Measurements from ENCODE around the gene ELANE. TPM values are rescaled to one million over a fixed set of nuclear protein-coding genes. Genes with fewer than 3 reads are reported as not detected.

The ELANE gene
- not detected in 2 replicates for total RNA-seq (2014; rRNA removed; shearing (Covaris generic))

- DNase-seq (ENCODE audit: low read depth), result no peak
These were observed at the start of gene ELANE for GRCh38 chr19:852136-853013. Gene ELANE, plus strand, starts transcription at chr19:852303. Its CDS starts 26 bp downstream, at chr19:852329.

GRCh38 chr19:802498-803098 lies 49.5 kb upstream of the ELANE start:
- DNase-seq (ENCODE audit: low read depth), result no peak

- no peak for DNase-seq (ENCODE audit: low read depth)
These were observed 49.0 kb upstream of the ELANE start for GRCh38 chr19:803099-803561.

GRCh38 chr19:803686-804418 lies 48.3 kb upstream of the ELANE start:
- DNase-seq (ENCODE audit: low read depth), result no peak

GRCh38 chr19:804419-805165 lies 47.5 kb upstream of the ELANE start:
- no peak for DNase-seq (ENCODE audit: low read depth)

- DNase-seq (ENCODE audit: low read depth), result no peak
These were observed 46.9 kb upstream of the ELANE start for GRCh38 chr19:805166-805551.

GRCh38 chr19:805600-806550 lies 46.2 kb upstream of the ELANE start:
- DNase-seq (ENCODE audit: low read depth), result no peak

GRCh38 chr19:806815-807421 lies 45.2 kb upstream of the ELANE start:
- DNase-seq (ENCODE audit: low read depth), result no peak

- DNase-seq (ENCODE audit: low read depth), result no peak
These were observed 44.3 kb upstream of the ELANE start for GRCh38 chr19:807627-808422.

- DNase-seq (ENCODE audit: low read depth), result no peak
These were observed 43.7 kb upstream of the ELANE start for GRCh38 chr19:808423-808775.

- DNase-seq (ENCODE audit: low read depth), result no peak
These were observed 41.8 kb upstream of the ELANE start for GRCh38 chr19:810077-810855.

GRCh38 chr19:810883-811489 lies 41.1 kb upstream of the ELANE start:
- no peak for DNase-seq (ENCODE audit: low read depth)

- no peak for DNase-seq (ENCODE audit: low read depth)
These were observed 40.5 kb upstream of the ELANE start for GRCh38 chr19:811506-812048.

- no peak for DNase-seq (ENCODE audit: low read depth)
These were observed 39.9 kb upstream of the ELANE start for GRCh38 chr19:812049-812746.

- DNase-seq (ENCODE audit: low read depth), result no peak
These were observed 39.3 kb upstream of the ELANE start for GRCh38 chr19:812747-813218.

GRCh38 chr19:813219-814151 lies 38.6 kb upstream of the ELANE start:
- DNase-seq (ENCODE audit: low read depth), result no peak

All from RPMI7951 (cell line).